GM23338 (cell line): ENCODE results near the gene MARCHF3. TPM values are rescaled to one million over a fixed set of nuclear protein-coding genes. Genes with fewer than 3 reads are reported as not detected.

Experiments used
- ATAC-seq: fragments of 200-7000 bp; cut with Tn5 transposase; 3 replicates; pipeline ENCODE4 v1.9.1; 2020
- DNase-seq: peaks from one replicate; pipeline ENCODE4 v3.0.0-alpha.2; 2015; ENCODE audit warnings: low spot score
- H2AFZ ChIP-seq: fragments of 200-600 bp; sonication (generic); 2 replicates; pipeline ENCODE4 v1.8.0; 2016; ENCODE audit warnings: antibody characterized with exemption, mild to moderate bottlenecking, moderate library complexity
- H3F3A ChIP-seq: fragments of 200-600 bp; sonication (generic); replicated peaks from 2 replicates; pipeline ENCODE4 v1.8.0; 2017; ENCODE audit warnings: antibody characterized with exemption, mixed run types, low read depth
- H3K27ac ChIP-seq: fragments of 200-600 bp; sonication (generic); 2 replicates; pipeline ENCODE4 v1.6.1; 2016; ENCODE audit warnings: low read depth
- H3K27me3 ChIP-seq: fragments of 200-600 bp; sonication (generic); 2 replicates; pipeline ENCODE4 v1.8.0; 2016; ENCODE audit warnings: mild to moderate bottlenecking, mixed run types, moderate library complexity; ENCODE audit not compliant: insufficient read depth
- H3K36me3 ChIP-seq: fragments of 200-600 bp; sonication (generic); 2 replicates; pipeline ENCODE4 v1.8.0; 2016; ENCODE audit warnings: mild to moderate bottlenecking; ENCODE audit not compliant: insufficient read depth
- H3K4me1 ChIP-seq: fragments of 200-600 bp; sonication (generic); 2 replicates; pipeline ENCODE4 v1.8.0; 2016; ENCODE audit warnings: mild to moderate bottlenecking, moderate library complexity; ENCODE audit not compliant: insufficient read depth
- H3K4me2 ChIP-seq: fragments of 200-600 bp; sonication (generic); 2 replicates; pipeline ENCODE4 v1.7.1; 2017; ENCODE audit warnings: mixed run types
- H3K4me3 ChIP-seq: fragments of 200-600 bp; sonication (generic); 2 replicates; pipeline ENCODE4 v1.6.1; 2016; ENCODE audit warnings: mixed run types
- H3K79me2 ChIP-seq: fragments of 200-600 bp; sonication (generic); replicated peaks from 2 replicates; pipeline ENCODE4 v1.8.0; 2017; ENCODE audit warnings: mild to moderate bottlenecking; ENCODE audit not compliant: insufficient read depth
- H3K9me2 ChIP-seq: fragments of 200-600 bp; sonication (generic); 2 replicates; pipeline ENCODE4 v1.8.0; 2017; ENCODE audit not compliant: insufficient read depth
- H4K20me1 ChIP-seq: fragments of 200-600 bp; sonication (generic); replicated peaks from 2 replicates; pipeline ENCODE4 v1.8.0; 2017; ENCODE audit warnings: mild to moderate bottlenecking; ENCODE audit not compliant: insufficient read depth
- H3K27ac Mint-ChIP-seq: 2 replicates; pipeline ENCODE4 v1.8.0; 2020; ENCODE audit warnings: inconsistent platforms, mild to moderate bottlenecking, moderate library complexity, mixed read lengths
- H3K27me3 Mint-ChIP-seq: 3 replicates; pipeline ENCODE4 v1.8.0; 2022; ENCODE audit warnings: low read depth, mild to moderate bottlenecking, moderate library complexity, mixed read lengths, inconsistent platforms; ENCODE audit not compliant: insufficient read depth, poor library complexity
- H3K36me3 Mint-ChIP-seq: 3 replicates; pipeline ENCODE4 v1.8.0; 2021; ENCODE audit warnings: low read depth, mild to moderate bottlenecking, inconsistent platforms, moderate library complexity, mixed read lengths
- H3K4me1 Mint-ChIP-seq: 3 replicates; pipeline ENCODE4 v1.8.0; 2020; ENCODE audit warnings: mild to moderate bottlenecking, inconsistent platforms, mixed read lengths
- H3K4me3 Mint-ChIP-seq: 3 replicates; pipeline ENCODE4 v1.8.0; 2021; ENCODE audit warnings: moderate library complexity, mild to moderate bottlenecking, inconsistent platforms, mixed read lengths
- H3K9me3 Mint-ChIP-seq: 3 replicates; pipeline ENCODE4 v1.8.0; 2020; ENCODE audit warnings: moderate library complexity, mild to moderate bottlenecking, inconsistent platforms, mixed read lengths
- CREB1 ChIP-seq: fragments of 250-450 bp; sonication (Bioruptor Pico); IDR thresholded peaks from 2 replicates; pipeline ENCODE4 v1.5.0; 2020; ENCODE audit warnings: low read depth, mild to moderate bottlenecking, moderate library complexity
- CTCF ChIP-seq, 2 experiments: fragments of 200-600 bp in 1 of 2; sonication (generic) in 1 of 2; conservative IDR thresholded peaks; 2 replicates each; pipeline versions ENCODE4 v1.5.1 to v1.6.1; 2016 to 2017; ENCODE audit warnings: antibody characterized with exemption in 2 of 2, low read depth in 2 of 2, mild to moderate bottlenecking in 2 of 2, moderate library complexity in 1 of 2
- ETS1 ChIP-seq: IDR thresholded peaks from 2 replicates; pipeline ENCODE4 v1.6.1; 2016; ENCODE audit warnings: antibody characterized with exemption
- EZH2 ChIP-seq: fragments of 200-600 bp; sonication (generic); IDR thresholded peaks from one replicate; pipeline ENCODE4 v1.8.0; 2017; ENCODE audit warnings: antibody characterized with exemption, mild to moderate bottlenecking, low read depth; ENCODE audit not compliant: unreplicated experiment
- EZH2phosphoT487 ChIP-seq: fragments of 200-600 bp; sonication (generic); IDR thresholded peaks from one replicate; pipeline ENCODE4 v1.8.1; 2018; ENCODE audit warnings: antibody characterized with exemption; ENCODE audit not compliant: unreplicated experiment
- POLR2AphosphoS5 ChIP-seq: IDR thresholded peaks from 2 replicates; pipeline ENCODE4 v1.6.1; 2016; ENCODE audit warnings: antibody characterized with exemption, low read depth
- REST ChIP-seq: IDR thresholded peaks from one replicate; pipeline ENCODE4 v1.6.1; 2018; ENCODE audit warnings: antibody characterized with exemption; ENCODE audit not compliant: unreplicated experiment
- STAT1 ChIP-seq: IDR thresholded peaks from one replicate; pipeline ENCODE4 v1.6.1; 2016; ENCODE audit warnings: antibody characterized with exemption; ENCODE audit not compliant: unreplicated experiment
- ZNF331 ChIP-seq: fragments of 250-450 bp; sonication (Bioruptor Pico); IDR thresholded peaks from 2 replicates; pipeline ENCODE4 v1.5.0; 2020; ENCODE audit warnings: low read depth, mild to moderate bottlenecking, moderate library complexity
- ZNF462 ChIP-seq: fragments of 250-450 bp; sonication (Bioruptor Pico); IDR thresholded peaks from 2 replicates; pipeline ENCODE4 v1.5.0; 2020; ENCODE audit warnings: mild to moderate bottlenecking, moderate library complexity
- polyA plus RNA-seq: library from polyadenylated mRNA; unstranded; fragments of >200 nt; fragmentation: Nextera tagmentation; extraction: Ambion mirVana; gene quantifications from 2 replicates; pipeline ENCODE4 v1.2.1, GENCODE V29; 2016
- total RNA-seq: library from RNA; depleted of rRNA; stranded (reverse); fragments of >200 nt; shearing (Covaris generic); gene quantifications from 2 replicates; pipeline ENCODE4 v1.2.3, GENCODE V29; 2014

The MARCHF3 gene
- total and polyA plus RNA-seq, 2 experiments from 2014 or later = 7.0 to 12.7 TPM

GRCh38 chr5:126915496-126915895 lies 114.9 kb downstream of the MARCHF3 start:
- peaks cover 1% of the 10 kb centered on the region for H3K27me3 Mint-ChIP-seq
- Histone ChIP-seq H3K4me2 (no peak overlapping the region), H2AFZ (no peak overlapping the region), H3K36me3 (peaks cover 13% of the 10 kb centered on the region), H3K27ac (no peak overlapping the region), H4K20me1 (no peaks in the 10 kb centered on the region), H3K27me3 (no peaks in the 10 kb centered on the region), H3K9me2 (no peaks in the 10 kb centered on the region), H3K4me1 (peaks cover 3% of the 10 kb centered on the region; the same call in 1 of the 2 replicates), H3K4me3 (no peak overlapping the region), H3K79me2 (no peaks in the 10 kb centered on the region), H3F3A (no peaks in the 10 kb centered on the region)
- H3K9me3 Mint-ChIP-seq = peaks cover 12% of the 10 kb centered on the region
- no peak for TF ChIP-seq ZNF462 (CRISPR knock-in tag)
- no peak for TF ChIP-seq EZH2
- no peak for TF ChIP-seq REST
- no peak for TF ChIP-seq STAT1
- no peak for TF ChIP-seq CREB1 (CRISPR knock-in tag)
- no peak for TF ChIP-seq ETS1
- TF ChIP-seq ZNF331 (CRISPR knock-in tag) = no peak
- no peak for TF ChIP-seq POLR2AphosphoS5
- TF ChIP-seq EZH2phosphoT487 = no peak
- no peak for TF ChIP-seq CTCF (conservative IDR thresholded peaks at IDR 0.05; ENCODE audit: low read depth in 2 of 2)
- H3K36me3 Mint-ChIP-seq = peaks cover 21% of the 10 kb centered on the region
- H3K27ac Mint-ChIP-seq = no peak overlapping the region
- no peak for ATAC-seq
- peaks cover 24% of the 10 kb centered on the region for H3K4me1 Mint-ChIP-seq
- H3K4me3 Mint-ChIP-seq = no peak overlapping the region
- DNase-seq = no peak
